ENCODE measurements around the gene SCARF2.

DNA sequence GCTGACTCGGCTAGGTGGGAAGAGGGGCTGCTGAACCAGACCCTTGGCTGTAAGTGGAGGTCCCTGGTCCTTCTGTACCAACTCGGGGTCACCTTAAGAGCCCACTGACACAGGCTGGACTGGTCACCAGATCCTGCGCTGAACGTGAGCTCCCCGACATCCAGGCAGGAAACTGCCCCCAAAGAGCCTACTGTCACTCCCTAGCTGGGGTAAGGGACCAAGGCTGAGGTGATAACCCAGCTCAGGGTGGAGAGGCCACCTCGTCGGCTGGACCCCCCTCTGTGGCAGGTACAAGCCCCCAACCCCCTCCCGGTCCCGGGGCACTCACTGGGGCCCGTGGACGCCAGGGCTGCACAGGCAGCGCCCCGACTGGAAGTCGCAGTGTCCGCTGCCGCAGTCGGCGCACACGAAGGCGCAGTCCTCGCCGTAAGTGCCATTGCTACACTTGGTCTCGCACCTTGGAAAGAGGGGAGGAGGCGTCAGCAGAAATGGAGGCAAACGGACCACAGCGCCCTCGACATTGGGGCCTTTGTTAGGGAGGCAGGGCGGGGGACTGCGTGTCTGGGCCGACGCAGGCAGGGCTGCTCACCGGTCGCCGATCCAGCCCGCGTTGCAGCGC is 7.4 kb downstream of the SCARF2 start:
- no peak for TF ChIP-seq CTCF (IDR thresholded peaks at IDR 0.05; ENCODE audit: low read depth, low read length)
- TF ChIP-seq EZH2phosphoT487 (IDR thresholded peaks at IDR 0.05; ENCODE audit: low read depth) = no peak

Measured in OCI-LY3 (cell line).